HG03066 (cell line): ENCODE data around the gene CNPY2.

Source experiments
- ATAC-seq: cut with Tn5 transposase; IDR thresholded peaks from one replicate; pipeline ENCODE4 v1.9.1; 2021; ENCODE audit warnings: low read depth; ENCODE audit not compliant: unreplicated experiment

CNPY2 gene

DNA sequence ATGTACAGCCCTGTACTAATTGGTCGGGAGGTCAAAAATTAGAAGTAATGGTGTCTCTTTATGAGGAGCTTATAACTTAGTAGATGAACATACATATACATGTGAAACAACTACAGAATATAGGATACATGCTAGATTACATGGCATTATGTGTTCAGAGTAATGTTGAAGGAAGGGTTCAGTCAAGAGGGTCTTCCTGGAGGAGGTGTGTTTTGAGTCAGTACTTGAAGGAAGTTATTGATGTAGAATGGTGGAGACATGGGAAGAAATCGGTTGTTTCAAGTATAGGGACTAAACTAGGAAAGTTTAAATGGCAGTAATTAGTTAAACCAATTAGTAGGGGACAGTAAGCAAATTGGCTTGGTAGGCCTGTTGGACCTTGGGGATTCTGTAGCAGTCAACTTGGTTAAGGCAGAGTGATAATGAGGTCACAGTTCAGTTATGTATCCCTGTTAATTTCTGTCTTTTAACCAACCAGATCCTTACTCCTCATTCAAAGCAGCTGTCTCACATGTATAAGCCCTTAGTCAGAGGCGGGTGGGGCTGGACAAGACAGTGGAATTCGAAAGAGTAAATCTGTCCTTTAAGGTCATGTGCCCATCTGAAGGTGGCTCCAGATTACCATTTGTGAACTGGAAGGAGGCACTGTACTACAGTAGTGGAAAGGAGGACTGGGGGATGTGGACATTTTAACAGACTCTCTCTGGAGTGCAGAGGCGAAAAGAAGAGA is 54.1 kb downstream of the CNPY2 start:
- no peak for ATAC-seq

DNA sequence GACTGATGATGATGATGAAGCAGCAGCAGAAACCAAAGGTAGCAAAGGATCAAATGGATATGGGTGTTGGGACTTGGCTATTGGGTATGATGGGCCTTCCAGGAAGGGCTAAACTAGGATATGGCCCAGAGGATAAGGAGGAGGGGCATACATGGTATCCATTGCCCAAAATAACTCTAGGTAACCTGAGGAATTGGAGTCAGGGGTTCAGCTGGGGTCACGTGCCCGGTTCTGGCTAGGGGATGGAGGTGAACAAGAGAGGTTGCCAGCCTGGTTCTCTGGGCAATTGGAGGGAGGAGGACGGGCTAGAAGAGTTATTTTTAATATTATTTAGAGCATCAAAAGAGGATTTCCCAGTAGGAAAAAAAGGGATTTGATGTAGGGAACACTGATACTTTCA is 54.9 kb downstream of the CNPY2 start:
- no peak for ATAC-seq

DNA sequence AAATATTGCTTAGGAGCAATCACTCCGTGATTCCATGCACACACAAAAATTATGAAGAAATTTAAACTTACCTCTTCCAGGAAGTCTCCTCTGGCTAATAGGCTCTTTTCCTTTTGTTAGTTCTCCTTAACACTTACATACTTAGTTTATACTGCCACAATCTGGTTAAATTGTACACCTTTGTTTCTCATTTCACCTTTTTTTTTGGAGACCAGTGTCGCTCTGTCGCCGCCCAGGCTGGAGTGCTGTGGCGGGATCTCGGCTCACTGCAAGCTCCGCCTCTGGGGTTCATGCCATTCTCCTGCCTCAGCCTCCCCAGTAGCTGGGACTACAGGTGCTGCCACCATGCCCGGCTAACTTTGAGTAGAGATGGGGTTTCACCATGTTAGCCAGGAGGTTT is 55.4 kb downstream of the CNPY2 start:
- ATAC-seq = no peak
